SH-SY5Y (cell line): Measurements from ENCODE around the gene PLXDC2.

ENCODE experiments used
- GATA2 ChIP-seq: IDR thresholded peaks from 2 replicates; pipeline ENCODE4 v1.6.1; 2011; ENCODE audit warnings: mild to moderate bottlenecking, low read depth, low read length
- GATA3 ChIP-seq: IDR thresholded peaks from 2 replicates; pipeline ENCODE4 v1.6.1; 2011; ENCODE audit warnings: low read depth, mild to moderate bottlenecking, low read length, moderate library complexity

- TF ChIP-seq GATA3: no peak
- no peak for TF ChIP-seq GATA2
Observed at GRCh38 chr10:20110125-20111100, 294.2 kb downstream of the PLXDC2 start.
